GM23338 (cell line): Measurements from ENCODE around the gene CAMTA1. TPM values are rescaled to one million over a fixed set of nuclear protein-coding genes. Genes with fewer than 3 reads are reported as not detected.
A peak's percentile ranks its signal among the peaks of the same experiment; 100 is the strongest.

Source experiments
- ATAC-seq: fragments of 200-7000 bp; cut with Tn5 transposase; 3 replicates; pipeline ENCODE4 v1.9.1; 2020
- DNase-seq: peaks from one replicate; pipeline ENCODE4 v3.0.0-alpha.2; 2015; ENCODE audit warnings: low spot score
- H2AFZ ChIP-seq: fragments of 200-600 bp; sonication (generic); 2 replicates; pipeline ENCODE4 v1.8.0; 2016; ENCODE audit warnings: antibody characterized with exemption, mild to moderate bottlenecking, moderate library complexity
- H3F3A ChIP-seq: fragments of 200-600 bp; sonication (generic); replicated peaks from 2 replicates; pipeline ENCODE4 v1.8.0; 2017; ENCODE audit warnings: antibody characterized with exemption, mixed run types, low read depth
- H3K27ac ChIP-seq: fragments of 200-600 bp; sonication (generic); 2 replicates; pipeline ENCODE4 v1.6.1; 2016; ENCODE audit warnings: low read depth
- H3K27me3 ChIP-seq: fragments of 200-600 bp; sonication (generic); 2 replicates; pipeline ENCODE4 v1.8.0; 2016; ENCODE audit warnings: mild to moderate bottlenecking, mixed run types, moderate library complexity; ENCODE audit not compliant: insufficient read depth
- H3K36me3 ChIP-seq: fragments of 200-600 bp; sonication (generic); 2 replicates; pipeline ENCODE4 v1.8.0; 2016; ENCODE audit warnings: mild to moderate bottlenecking; ENCODE audit not compliant: insufficient read depth
- H3K4me1 ChIP-seq: fragments of 200-600 bp; sonication (generic); 2 replicates; pipeline ENCODE4 v1.8.0; 2016; ENCODE audit warnings: mild to moderate bottlenecking, moderate library complexity; ENCODE audit not compliant: insufficient read depth
- H3K4me2 ChIP-seq: fragments of 200-600 bp; sonication (generic); 2 replicates; pipeline ENCODE4 v1.7.1; 2017; ENCODE audit warnings: mixed run types
- H3K4me3 ChIP-seq: fragments of 200-600 bp; sonication (generic); 2 replicates; pipeline ENCODE4 v1.6.1; 2016; ENCODE audit warnings: mixed run types
- H3K79me2 ChIP-seq: fragments of 200-600 bp; sonication (generic); replicated peaks from 2 replicates; pipeline ENCODE4 v1.8.0; 2017; ENCODE audit warnings: mild to moderate bottlenecking; ENCODE audit not compliant: insufficient read depth
- H3K9me2 ChIP-seq: fragments of 200-600 bp; sonication (generic); 2 replicates; pipeline ENCODE4 v1.8.0; 2017; ENCODE audit not compliant: insufficient read depth
- H4K20me1 ChIP-seq: fragments of 200-600 bp; sonication (generic); replicated peaks from 2 replicates; pipeline ENCODE4 v1.8.0; 2017; ENCODE audit warnings: mild to moderate bottlenecking; ENCODE audit not compliant: insufficient read depth
- H3K27ac Mint-ChIP-seq: 2 replicates; pipeline ENCODE4 v1.8.0; 2020; ENCODE audit warnings: inconsistent platforms, mild to moderate bottlenecking, moderate library complexity, mixed read lengths
- H3K27me3 Mint-ChIP-seq: 3 replicates; pipeline ENCODE4 v1.8.0; 2022; ENCODE audit warnings: low read depth, mild to moderate bottlenecking, moderate library complexity, mixed read lengths, inconsistent platforms; ENCODE audit not compliant: insufficient read depth, poor library complexity
- H3K36me3 Mint-ChIP-seq: 3 replicates; pipeline ENCODE4 v1.8.0; 2021; ENCODE audit warnings: low read depth, mild to moderate bottlenecking, inconsistent platforms, moderate library complexity, mixed read lengths
- H3K4me1 Mint-ChIP-seq: 3 replicates; pipeline ENCODE4 v1.8.0; 2020; ENCODE audit warnings: mild to moderate bottlenecking, inconsistent platforms, mixed read lengths
- H3K4me3 Mint-ChIP-seq: 3 replicates; pipeline ENCODE4 v1.8.0; 2021; ENCODE audit warnings: moderate library complexity, mild to moderate bottlenecking, inconsistent platforms, mixed read lengths
- H3K9me3 Mint-ChIP-seq: 3 replicates; pipeline ENCODE4 v1.8.0; 2020; ENCODE audit warnings: moderate library complexity, mild to moderate bottlenecking, inconsistent platforms, mixed read lengths
- EZH2phosphoT487 ChIP-seq: fragments of 200-600 bp; sonication (generic); IDR thresholded peaks from one replicate; pipeline ENCODE4 v1.8.1; 2018; ENCODE audit warnings: antibody characterized with exemption; ENCODE audit not compliant: unreplicated experiment
- NANOG ChIP-seq: IDR thresholded peaks from 2 replicates; pipeline ENCODE4 v1.6.1; 2016; ENCODE audit warnings: antibody characterized with exemption, borderline replicate concordance
- POLR2AphosphoS5 ChIP-seq: IDR thresholded peaks from 2 replicates; pipeline ENCODE4 v1.6.1; 2016; ENCODE audit warnings: antibody characterized with exemption, low read depth
- STAT1 ChIP-seq: IDR thresholded peaks from one replicate; pipeline ENCODE4 v1.6.1; 2016; ENCODE audit warnings: antibody characterized with exemption; ENCODE audit not compliant: unreplicated experiment
- ZNF114 ChIP-seq: fragments of 250-450 bp; sonication (Bioruptor Pico); IDR thresholded peaks from 2 replicates; pipeline ENCODE4 v1.5.0; 2020; ENCODE audit warnings: mild to moderate bottlenecking, moderate library complexity
- ZNF331 ChIP-seq: fragments of 250-450 bp; sonication (Bioruptor Pico); IDR thresholded peaks from 2 replicates; pipeline ENCODE4 v1.5.0; 2020; ENCODE audit warnings: low read depth, mild to moderate bottlenecking, moderate library complexity
- polyA plus RNA-seq: library from polyadenylated mRNA; unstranded; fragments of >200 nt; fragmentation: Nextera tagmentation; extraction: Ambion mirVana; gene quantifications from 2 replicates; pipeline ENCODE4 v1.2.1, GENCODE V29; 2016
- total RNA-seq: library from RNA; depleted of rRNA; stranded (reverse); fragments of >200 nt; shearing (Covaris generic); gene quantifications from 2 replicates; pipeline ENCODE4 v1.2.3, GENCODE V29; 2014
- TF ChIP-seq, protein P1 (sequence below): fragments of 250-450 bp; sonication (Bioruptor Pico); IDR thresholded peaks from 2 replicates; pipeline ENCODE4 v1.5.0; 2020; ENCODE audit warnings: mild to moderate bottlenecking, moderate library complexity
- TF ChIP-seq, protein P2 (sequence below), 2 experiments: fragments of 200-600 bp in 1 of 2; sonication (generic) in 1 of 2; conservative IDR thresholded peaks; 2 replicates each; pipeline versions ENCODE4 v1.5.1 to v1.6.1; 2016 to 2017; ENCODE audit warnings: antibody characterized with exemption in 2 of 2, low read depth in 2 of 2, mild to moderate bottlenecking in 2 of 2, moderate library complexity in 1 of 2

The CAMTA1 gene
- total and polyA plus RNA-seq, 2 experiments from 2014 or later: 115 to 519 TPM

DNA sequence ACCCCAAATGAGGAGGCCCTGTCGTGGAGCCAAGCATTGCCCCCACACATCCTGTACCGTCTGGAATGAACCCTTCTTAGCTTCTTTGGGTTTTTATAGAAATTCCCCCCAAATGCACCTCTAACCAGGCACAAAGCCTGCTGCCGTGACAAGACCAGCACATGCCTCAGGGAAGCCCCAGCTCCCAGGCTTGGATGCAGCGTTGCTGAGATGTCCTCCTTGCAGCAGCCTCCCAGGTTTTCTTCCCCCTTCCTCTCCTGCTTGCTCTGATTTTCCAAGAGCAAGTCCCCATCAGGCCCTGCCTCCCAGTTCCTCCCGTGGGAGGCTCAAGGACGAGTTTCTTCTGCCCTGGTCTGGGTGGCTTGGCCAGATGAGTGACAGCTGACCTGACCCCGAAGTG is 866.8 kb downstream of the CAMTA1 start (continued):
- TF ChIP-seq, protein P1, sequence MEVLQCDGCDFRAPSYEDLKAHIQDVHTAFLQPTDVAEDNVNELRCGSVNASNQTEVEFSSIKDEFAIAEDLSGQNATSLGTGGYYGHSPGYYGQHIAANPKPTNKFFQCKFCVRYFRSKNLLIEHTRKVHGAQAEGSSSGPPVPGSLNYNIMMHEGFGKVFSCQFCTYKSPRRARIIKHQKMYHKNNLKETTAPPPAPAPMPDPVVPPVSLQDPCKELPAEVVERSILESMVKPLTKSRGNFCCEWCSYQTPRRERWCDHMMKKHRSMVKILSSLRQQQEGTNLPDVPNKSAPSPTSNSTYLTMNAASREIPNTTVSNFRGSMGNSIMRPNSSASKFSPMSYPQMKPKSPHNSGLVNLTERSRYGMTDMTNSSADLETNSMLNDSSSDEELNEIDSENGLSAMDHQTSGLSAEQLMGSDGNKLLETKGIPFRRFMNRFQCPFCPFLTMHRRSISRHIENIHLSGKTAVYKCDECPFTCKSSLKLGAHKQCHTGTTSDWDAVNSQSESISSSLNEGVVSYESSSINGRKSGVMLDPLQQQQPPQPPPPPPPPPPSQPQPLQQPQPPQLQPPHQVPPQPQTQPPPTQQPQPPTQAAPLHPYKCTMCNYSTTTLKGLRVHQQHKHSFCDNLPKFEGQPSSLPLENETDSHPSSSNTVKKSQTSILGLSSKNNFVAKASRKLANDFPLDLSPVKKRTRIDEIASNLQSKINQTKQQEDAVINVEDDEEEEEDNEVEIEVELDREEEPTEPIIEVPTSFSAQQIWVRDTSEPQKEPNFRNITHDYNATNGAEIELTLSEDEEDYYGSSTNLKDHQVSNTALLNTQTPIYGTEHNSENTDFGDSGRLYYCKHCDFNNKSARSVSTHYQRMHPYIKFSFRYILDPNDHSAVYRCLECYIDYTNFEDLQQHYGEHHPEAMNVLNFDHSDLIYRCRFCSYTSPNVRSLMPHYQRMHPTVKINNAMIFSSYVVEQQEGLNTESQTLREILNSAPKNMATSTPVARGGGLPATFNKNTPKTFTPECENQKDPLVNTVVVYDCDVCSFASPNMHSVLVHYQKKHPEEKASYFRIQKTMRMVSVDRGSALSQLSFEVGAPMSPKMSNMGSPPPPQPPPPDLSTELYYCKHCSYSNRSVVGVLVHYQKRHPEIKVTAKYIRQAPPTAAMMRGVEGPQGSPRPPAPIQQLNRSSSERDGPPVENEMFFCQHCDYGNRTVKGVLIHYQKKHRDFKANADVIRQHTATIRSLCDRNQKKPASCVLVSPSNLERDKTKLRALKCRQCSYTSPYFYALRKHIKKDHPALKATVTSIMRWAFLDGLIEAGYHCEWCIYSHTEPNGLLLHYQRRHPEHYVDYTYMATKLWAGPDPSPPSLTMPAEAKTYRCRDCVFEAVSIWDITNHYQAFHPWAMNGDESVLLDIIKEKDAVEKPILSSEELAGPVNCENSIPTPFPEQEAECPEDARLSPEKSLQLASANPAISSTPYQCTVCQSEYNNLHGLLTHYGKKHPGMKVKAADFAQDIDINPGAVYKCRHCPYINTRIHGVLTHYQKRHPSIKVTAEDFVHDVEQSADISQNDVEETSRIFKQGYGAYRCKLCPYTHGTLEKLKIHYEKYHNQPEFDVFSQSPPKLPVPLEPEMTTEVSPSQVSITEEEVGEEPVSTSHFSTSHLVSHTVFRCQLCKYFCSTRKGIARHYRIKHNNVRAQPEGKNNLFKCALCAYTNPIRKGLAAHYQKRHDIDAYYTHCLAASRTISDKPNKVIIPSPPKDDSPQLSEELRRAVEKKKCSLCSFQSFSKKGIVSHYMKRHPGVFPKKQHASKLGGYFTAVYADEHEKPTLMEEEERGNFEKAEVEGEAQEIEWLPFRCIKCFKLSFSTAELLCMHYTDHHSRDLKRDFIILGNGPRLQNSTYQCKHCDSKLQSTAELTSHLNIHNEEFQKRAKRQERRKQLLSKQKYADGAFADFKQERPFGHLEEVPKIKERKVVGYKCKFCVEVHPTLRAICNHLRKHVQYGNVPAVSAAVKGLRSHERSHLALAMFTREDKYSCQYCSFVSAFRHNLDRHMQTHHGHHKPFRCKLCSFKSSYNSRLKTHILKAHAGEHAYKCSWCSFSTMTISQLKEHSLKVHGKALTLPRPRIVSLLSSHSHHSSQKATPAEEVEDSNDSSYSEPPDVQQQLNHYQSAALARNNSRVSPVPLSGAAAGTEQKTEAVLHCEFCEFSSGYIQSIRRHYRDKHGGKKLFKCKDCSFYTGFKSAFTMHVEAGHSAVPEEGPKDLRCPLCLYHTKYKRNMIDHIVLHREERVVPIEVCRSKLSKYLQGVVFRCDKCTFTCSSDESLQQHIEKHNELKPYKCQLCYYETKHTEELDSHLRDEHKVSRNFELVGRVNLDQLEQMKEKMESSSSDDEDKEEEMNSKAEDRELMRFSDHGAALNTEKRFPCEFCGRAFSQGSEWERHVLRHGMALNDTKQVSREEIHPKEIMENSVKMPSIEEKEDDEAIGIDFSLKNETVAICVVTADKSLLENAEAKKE (CRISPR knock-in tag): no peak
- TF ChIP-seq EZH2phosphoT487 (no peak), NANOG (no peak), POLR2AphosphoS5 (no peak), ZNF114 (CRISPR knock-in tag) (no peak), STAT1 (no peak), ZNF331 (CRISPR knock-in tag) (no peak)
- TF ChIP-seq, protein P2, sequence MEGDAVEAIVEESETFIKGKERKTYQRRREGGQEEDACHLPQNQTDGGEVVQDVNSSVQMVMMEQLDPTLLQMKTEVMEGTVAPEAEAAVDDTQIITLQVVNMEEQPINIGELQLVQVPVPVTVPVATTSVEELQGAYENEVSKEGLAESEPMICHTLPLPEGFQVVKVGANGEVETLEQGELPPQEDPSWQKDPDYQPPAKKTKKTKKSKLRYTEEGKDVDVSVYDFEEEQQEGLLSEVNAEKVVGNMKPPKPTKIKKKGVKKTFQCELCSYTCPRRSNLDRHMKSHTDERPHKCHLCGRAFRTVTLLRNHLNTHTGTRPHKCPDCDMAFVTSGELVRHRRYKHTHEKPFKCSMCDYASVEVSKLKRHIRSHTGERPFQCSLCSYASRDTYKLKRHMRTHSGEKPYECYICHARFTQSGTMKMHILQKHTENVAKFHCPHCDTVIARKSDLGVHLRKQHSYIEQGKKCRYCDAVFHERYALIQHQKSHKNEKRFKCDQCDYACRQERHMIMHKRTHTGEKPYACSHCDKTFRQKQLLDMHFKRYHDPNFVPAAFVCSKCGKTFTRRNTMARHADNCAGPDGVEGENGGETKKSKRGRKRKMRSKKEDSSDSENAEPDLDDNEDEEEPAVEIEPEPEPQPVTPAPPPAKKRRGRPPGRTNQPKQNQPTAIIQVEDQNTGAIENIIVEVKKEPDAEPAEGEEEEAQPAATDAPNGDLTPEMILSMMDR (conservative IDR thresholded peaks at IDR 0.05; ENCODE audit: low read depth in 2 of 2): no peak

DNA sequence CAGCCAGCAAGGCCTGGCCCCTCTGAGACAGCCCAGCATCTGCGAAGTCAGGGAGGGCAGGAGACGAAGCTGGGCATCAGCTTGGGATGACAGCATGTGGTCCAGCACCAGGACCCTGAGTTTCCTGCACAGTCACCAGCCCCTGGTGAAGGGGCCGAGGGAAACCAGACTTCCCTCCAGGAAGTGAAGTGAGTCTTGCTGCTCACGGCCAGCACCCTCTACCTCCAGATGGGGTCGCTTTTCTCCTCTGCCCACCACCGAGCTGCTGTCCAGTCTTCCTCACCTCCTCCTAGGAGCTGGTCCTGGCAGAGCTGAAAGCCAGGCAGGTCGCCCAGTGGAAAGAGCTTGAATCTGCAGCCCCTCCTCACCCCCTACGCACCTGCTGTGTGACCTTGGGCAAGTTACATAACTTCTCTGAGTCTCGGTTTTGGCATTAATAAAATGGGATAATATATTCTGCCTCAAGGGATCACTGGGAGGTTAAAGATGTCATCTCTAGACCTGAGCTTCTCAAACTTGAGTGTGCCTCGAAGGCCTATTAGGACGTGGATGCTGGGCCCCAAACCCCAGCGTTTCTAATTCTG is 867.4 kb downstream of the CAMTA1 start:
- Histone ChIP-seq H3K27ac (no peak overlapping the region), H3K4me2 (no peak overlapping the region), H3K27me3 (no peaks in the 10 kb centered on the region), H3K4me3 (no peak overlapping the region), H4K20me1 (no peaks in the 10 kb centered on the region), H3F3A (no peaks in the 10 kb centered on the region), H2AFZ (no peak overlapping the region), H3K36me3 (no peaks in the 10 kb centered on the region), H3K79me2 (no peaks in the 10 kb centered on the region), H3K9me2 (no peaks in the 10 kb centered on the region), H3K4me1 (no peaks in the 10 kb centered on the region)
- H3K4me1 Mint-ChIP-seq: peaks cover 3% of the 10 kb centered on the region
- no peaks in the 10 kb centered on the region for H3K36me3 Mint-ChIP-seq
- H3K4me3 Mint-ChIP-seq: no peak overlapping the region
- TF ChIP-seq NANOG: no peak
- TF ChIP-seq, protein P2 (conservative IDR thresholded peaks at IDR 0.05; ENCODE audit: low read depth in 2 of 2): peak in 1 of 2 experiments; percentile 33; a peak in 1 of 4 replicates
- no peaks in the 10 kb centered on the region for H3K9me3 Mint-ChIP-seq
- peaks cover 5% of the 10 kb centered on the region for H3K27me3 Mint-ChIP-seq
- ATAC-seq (no peak), DNase-seq (peak; percentile 19)
- no peak overlapping the region for H3K27ac Mint-ChIP-seq
